GM12892 (cell line): ENCODE measurements around the gene ECHDC1.

Experiments
- DNase-seq: peaks from one replicate; pipeline ENCODE4 v3.0.0; 2011; ENCODE audit not compliant: insufficient read length
- FAIRE-seq: peaks from 2 replicates; lab custom pipeline; 2011; peaks lifted over from hg19 to GRCh38; lab: Jason Lieb, UNC
- POLR2A ChIP-seq: IDR thresholded peaks from 2 replicates; pipeline ENCODE4 v1.6.1; 2011; ENCODE audit warnings: low read depth, low read length, control low read depth
- POLR2AphosphoS5 ChIP-seq: IDR thresholded peaks from 2 replicates; pipeline ENCODE4 v1.6.1; 2011; ENCODE audit warnings: low read depth, low read length, control low read depth
- TAF1 ChIP-seq: IDR thresholded peaks from 2 replicates; pipeline ENCODE4 v1.6.1; 2011; ENCODE audit warnings: low read depth, mild to moderate bottlenecking, control low read depth, low read length, borderline replicate concordance

Gene ECHDC1

DNA sequence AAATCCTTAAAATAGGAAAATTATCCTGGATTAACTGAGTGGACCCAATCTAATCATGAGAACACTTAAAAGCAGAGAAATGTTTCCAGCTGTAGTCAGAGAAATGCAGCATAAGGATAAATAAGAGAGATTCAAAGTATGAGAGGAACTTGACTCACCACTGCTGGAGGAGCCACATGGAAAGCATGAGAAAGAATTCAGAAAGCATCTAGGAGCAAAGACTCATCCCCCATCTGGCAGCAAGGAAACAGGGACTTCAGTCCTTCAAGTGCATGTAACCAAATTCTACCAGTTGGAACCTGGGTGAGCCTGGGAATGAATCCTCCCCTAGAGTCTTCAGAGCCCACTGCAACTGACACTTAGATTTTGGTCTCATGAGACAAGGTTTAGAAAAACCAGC lies 43.0 kb downstream of the ECHDC1 start:
- no peak for DNase-seq
- FAIRE-seq: peak; percentile 24
- TF ChIP-seq POLR2AphosphoS5 (no peak), POLR2A (no peak), TAF1 (no peak)

DNA sequence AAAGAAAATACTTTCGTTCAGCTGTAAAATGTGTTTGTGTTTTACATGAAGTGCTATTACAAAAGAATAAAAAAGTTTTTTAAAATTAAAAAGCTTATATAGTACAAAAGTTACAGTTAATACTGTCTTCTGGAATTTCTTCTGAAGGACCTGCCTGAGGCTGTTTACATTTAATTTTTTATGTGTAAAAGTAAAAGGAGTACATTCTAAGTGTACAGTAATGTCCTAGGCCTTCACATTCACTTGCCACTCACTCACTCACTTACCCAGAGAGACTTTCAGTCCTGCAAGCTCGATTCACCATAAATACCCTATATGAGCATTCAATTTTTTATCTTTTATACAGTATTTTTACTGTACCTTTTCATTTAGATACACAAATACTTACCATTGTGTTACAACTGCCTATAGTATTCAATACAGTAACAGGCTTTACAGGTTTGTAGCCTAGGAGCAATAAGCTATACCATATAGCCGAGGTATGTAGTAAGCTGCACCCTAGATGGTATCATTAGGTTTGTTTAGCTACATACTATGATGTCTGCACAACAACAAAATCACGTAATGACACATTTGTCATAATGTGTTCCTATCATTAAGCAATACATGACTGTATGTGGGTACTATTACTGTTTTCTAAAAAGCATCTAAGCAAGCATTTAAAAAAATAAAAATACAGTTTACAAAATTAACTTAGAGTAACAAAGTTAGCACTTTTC lies 43.7 kb downstream of the ECHDC1 start:
- no peak for FAIRE-seq
- no peak for TF ChIP-seq TAF1
- TF ChIP-seq POLR2AphosphoS5: no peak
- no peak for TF ChIP-seq POLR2A

DNA sequence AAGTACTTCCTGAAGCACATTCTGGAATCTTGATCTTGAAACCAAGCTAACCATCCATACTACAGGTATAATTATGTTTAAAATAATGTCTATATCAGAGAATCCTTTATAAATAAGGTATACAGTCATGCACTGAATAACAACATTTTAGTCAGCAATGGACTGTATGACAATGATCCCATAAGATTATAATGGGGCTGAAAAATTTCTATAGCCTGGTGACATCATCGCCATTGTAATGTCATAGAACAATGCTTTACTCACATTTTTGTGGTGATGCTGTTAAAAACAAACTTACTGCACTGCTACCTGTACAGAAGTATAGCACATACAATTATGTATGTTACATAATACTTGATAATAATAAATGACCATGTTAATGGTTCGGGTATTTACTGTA lies 44.9 kb downstream of the ECHDC1 start:
- no peak for TF ChIP-seq TAF1
- TF ChIP-seq POLR2AphosphoS5: no peak
- no peak for TF ChIP-seq POLR2A
- DNase-seq (no peak), FAIRE-seq (no peak)

More for the DNA sequence above, 43.7 kb downstream of the ECHDC1 start:
- DNase-seq: no peak

DNA sequence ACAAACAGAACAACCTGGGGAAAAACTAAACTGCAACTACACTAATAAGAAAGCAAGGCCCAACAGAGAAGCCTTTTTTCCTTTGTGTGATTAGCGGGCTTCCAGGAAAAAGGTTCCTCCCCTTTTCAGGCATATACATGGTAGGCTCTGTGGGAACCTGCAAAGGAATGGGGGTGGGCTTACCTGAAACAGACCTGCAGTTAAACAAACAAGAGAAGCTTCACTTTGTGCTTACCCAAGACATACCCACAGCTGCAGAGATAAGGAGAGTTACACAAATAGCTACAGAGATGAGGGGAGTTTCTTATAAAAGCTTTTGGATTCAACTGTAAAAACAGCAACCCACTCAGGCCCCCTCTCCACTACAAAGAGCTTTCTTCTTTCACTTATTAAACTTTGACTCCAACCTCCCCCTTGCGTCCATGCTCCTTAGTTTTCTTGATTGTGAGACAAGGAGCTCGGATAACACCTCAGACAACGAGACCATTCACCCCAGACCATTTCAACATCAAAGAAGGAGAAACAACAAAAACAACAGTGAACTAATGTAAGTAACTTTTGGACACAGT lies 45.8 kb downstream of the ECHDC1 start:
- no peak for TF ChIP-seq POLR2AphosphoS5
- no peak for TF ChIP-seq POLR2A
- no peak for TF ChIP-seq TAF1
- no peak for FAIRE-seq
- no peak for DNase-seq

DNA sequence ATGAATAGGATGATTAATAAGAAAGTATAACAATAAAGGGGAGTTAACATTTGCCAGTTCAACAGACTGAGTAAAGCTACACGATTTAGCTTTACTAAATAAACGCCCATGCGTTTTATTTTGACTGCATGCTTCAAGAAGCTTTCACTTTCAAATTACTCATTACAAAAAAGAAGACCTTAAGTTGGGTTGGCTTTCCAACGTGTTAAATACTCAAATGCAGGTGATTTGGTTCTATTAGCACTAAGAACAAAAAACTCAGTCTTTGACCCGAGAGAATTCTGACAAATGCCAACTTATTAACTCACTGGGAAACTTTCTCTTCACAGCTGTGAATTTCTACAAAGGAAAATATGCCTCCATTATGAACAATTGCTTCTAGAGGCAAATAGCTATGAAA lies 51.9 kb downstream of the ECHDC1 start:
- no peak for DNase-seq
- TF ChIP-seq POLR2AphosphoS5: no peak
- TF ChIP-seq TAF1: no peak
- TF ChIP-seq POLR2A: no peak
- peak; percentile 80 for FAIRE-seq

DNA sequence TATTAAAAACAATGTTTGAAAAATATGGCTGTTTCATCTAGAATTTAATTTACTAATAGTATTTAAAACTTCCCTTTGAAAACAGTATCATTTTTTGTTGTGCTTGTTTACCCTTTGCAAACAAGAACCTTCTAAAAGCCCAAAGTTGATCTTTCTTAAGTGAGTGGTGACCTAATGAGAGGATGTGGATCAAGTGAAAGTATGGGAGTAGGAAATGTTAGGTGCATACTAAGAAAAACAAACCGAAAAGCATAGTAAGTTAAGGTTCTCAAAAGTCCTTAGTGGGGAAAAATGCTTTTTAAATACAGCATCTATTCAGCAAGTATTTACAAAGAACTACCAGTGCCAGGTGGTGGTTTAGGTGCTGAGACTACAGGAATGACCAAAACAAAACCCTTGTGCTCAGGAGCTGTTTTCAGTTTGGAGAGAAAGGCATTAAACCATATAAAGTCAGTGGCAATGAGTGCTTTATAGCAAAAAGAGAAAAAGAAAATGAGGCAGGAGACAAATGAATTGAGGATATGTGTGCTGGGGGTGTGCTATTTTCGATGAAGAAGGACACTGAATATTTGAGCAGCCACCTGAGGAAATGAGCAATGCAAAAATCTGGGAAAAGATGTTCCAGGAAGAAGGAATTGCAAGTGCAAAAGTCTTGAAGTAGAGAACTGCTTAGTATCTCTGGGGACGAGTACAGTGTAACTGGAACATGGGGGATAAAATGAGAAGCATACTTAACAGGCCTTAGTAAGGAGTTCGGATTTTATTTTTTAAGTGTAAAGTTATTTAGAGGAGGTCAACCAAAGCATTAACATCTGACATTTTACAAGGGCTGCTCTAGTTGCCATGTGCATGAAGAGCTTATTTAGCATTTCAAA lies 52.8 kb downstream of the ECHDC1 start:
- TF ChIP-seq POLR2A (no peak), TAF1 (no peak), POLR2AphosphoS5 (no peak)
- no peak for DNase-seq
- FAIRE-seq: peak; percentile 40

DNA sequence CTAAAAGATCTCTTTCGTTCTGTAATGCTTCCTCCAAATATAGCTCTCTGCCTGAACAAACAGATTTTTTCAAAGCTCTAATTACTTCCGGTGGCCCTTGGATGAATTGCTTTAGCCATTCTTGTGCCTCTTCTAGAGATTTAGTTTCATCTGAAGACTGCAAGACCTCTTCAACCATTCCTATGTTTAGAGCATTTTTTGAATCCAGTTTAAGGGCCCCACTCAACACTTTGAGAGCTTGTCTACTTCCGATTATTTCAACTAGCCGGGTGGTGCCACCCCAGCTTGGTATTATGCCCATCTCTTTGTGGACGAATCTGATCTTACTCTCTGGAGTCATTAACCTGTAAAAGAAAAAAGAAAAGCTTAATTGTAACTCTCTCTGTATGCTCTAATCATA lies 53.5 kb downstream of the ECHDC1 start:
- FAIRE-seq (no peak), DNase-seq (no peak)
- TF ChIP-seq POLR2AphosphoS5 (no peak), POLR2A (no peak), TAF1 (no peak)

DNA sequence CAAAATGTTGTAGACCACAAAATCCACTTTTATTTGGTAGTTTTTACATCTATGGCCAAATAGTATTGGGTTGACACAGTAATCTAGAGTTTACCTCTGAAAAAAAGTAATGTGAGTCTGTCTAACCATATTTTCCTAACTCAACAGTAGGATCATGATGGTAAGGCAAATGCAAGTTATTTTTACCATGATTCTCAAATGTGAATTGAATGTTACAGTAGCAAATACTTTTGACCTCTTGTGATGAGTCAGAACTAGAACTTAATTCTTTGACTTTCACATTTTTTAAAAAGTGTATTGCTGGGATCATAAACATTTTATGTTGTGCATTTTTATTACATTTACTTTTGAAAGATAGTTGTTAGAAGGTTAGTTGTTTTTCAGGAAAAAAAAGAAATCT lies 54.7 kb downstream of the ECHDC1 start:
- DNase-seq: no peak
- peak; percentile 70 for FAIRE-seq
- TF ChIP-seq POLR2A (no peak), POLR2AphosphoS5 (no peak), TAF1 (no peak)

DNA sequence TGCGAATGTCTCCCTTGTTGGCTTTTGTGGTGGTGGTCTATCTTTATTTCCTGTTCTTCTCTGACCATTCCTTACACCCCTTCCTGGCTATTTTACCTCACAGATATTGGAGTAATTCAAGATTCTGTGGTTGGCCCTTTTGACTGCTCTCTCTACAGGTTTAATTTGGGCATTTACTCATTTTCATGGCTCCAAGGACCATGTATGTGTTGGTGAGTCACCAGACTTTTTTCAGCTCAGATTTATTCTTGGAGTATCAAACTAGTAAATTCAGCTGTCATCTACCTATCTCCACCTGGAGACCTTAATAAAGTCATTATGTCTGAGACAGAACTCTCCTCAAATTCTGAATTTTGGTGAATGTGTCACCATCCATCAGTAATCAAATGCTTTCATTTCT lies 61.2 kb downstream of the ECHDC1 start:
- no peak for TF ChIP-seq POLR2AphosphoS5
- no peak for TF ChIP-seq POLR2A
- TF ChIP-seq TAF1: no peak
- FAIRE-seq (no peak), DNase-seq (no peak)

DNA sequence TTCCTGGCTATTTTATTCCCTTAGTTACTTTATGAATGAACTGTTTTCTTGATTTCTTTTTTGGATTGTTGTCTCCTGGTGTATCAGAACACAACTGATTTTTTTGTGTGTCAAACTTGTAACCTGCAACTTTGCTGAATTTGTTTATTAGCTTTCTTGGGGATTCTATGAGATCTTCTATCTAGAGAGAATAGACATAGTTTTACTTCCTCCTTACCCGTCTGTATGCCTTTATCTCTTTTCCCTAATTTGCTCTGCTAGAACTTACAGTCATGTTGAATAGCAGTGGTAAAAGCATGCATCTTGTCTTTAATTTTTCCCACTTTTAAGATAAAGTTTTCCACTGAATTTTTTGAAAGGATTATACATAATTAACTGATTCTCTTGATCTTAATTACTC lies 63.6 kb downstream of the ECHDC1 start:
- TF ChIP-seq POLR2A: no peak
- no peak for TF ChIP-seq POLR2AphosphoS5
- TF ChIP-seq TAF1: no peak
- DNase-seq: no peak
- FAIRE-seq: no peak

DNA sequence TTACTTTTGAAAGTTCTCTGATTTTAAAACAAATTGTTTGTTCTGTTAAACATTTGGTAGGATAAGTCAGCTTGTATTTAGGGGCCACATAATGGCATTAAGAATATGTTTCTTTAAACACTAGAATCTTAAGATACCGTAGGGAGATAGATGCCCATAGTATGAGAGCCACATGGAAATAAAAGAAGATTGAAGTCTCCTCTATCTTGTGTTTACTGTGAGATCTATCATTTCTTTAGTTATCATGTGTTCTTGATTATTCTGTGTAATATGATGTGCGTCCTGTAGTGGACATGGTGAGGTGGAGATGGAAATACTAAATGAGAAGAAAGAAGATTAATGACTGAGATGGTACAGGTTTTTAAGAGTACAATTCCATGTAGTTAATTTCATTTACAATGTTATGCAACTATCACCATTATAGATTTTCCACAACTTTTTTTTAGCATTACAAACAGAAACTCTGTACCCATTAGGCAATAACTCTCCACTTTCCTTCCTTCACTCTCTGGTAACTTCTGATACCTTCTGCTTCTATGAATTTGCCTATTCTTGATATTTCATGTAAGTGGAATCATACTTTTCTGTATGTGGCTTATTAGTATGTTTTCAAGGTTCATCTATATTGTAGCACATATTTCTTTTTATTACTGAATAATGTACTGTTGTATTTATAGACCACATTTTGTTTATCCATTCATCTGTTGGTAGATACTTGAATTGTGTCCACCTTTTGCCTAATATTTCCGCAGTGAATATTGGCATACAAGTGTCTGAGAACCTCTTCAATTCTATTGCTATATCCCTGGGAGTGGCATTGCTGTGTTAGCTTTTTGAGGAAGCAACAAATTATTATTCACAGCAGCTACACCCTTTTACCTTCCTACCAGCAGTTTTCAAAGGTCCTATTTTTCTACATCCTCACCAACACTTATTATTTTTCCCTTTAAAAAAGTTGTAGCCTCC lies 65.2 kb downstream of the ECHDC1 start:
- DNase-seq (no peak), FAIRE-seq (no peak)
- no peak for TF ChIP-seq POLR2AphosphoS5
- TF ChIP-seq POLR2A: no peak
- no peak for TF ChIP-seq TAF1
